ENCODE measurements around the gene EP400. TPM values are rescaled to one million over a fixed set of nuclear protein-coding genes. Genes with fewer than 3 reads are reported as not detected.

EP400 gene
- polyA plus RNA-seq, 1 donor (not counting 4 experiments of a cell fraction or from before 2014, with no cell fraction given) = 4.1 TPM

GRCh38 chr12:132067182-132067581 is 117.4 kb downstream of the EP400 start:
- Histone ChIP-seq H2AFZ (ENCODE audit: control insufficient read depth, low read length) (no peak overlapping the region), H3K79me2 (ENCODE audit: control insufficient read depth, insufficient read depth, low read length) (no peaks in the 10 kb centered on the region), H3K9me3 (ENCODE audit: control insufficient read depth, low read depth, low read length) (no peaks in the 10 kb centered on the region), H3K36me3 (ENCODE audit: control insufficient read depth in 2 of 2, extremely low read depth in 1 of 2, insufficient read depth in 2 of 2, low read length in 2 of 2) (peaks cover 19 to 38% of the 10 kb centered on the region in 2 experiments), H4K20me1 (ENCODE audit: control insufficient read depth, extremely low read depth, insufficient read depth, low read length) (peaks cover 4% of the 10 kb centered on the region), H3K27me3 (ENCODE audit: control insufficient read depth, extremely low read depth, insufficient read depth, low read length) (no peaks in the 10 kb centered on the region), H3K4me1 (ENCODE audit: control insufficient read depth, extremely low read depth, insufficient read depth, low read length) (no peaks in the 10 kb centered on the region), H3K9ac (ENCODE audit: control insufficient read depth, extremely low read depth, insufficient read depth, low read length) (no peak overlapping the region), H3K9me1 (ENCODE audit: control insufficient read depth, extremely low read depth, insufficient read depth, low read length) (no peaks in the 10 kb centered on the region), H3K27ac (ENCODE audit: control insufficient read depth, insufficient read depth, low read length) (no peak overlapping the region), H3K4me2 (ENCODE audit: control insufficient read depth, extremely low read depth, insufficient read depth, low read depth, low read length) (no peak overlapping the region), H3K4me3 (ENCODE audit: control insufficient read depth in 2 of 3, extremely low read depth in 1 of 3, insufficient read depth in 2 of 3, low read depth in 1 of 3, low read length in 3 of 3) (no peak overlapping the region)
- dilution Hi-C loops (cut with MboI; ENCODE audit: extremely low pct_ligation_motif_present, low sequenced_read_pairs) = no loop called here
- DNase-seq (ENCODE audit: low read depth, low spot score) = no peak
- FAIRE-seq = no peak
- TF ChIP-seq CTCF (optimal IDR thresholded peaks at IDR 0.05 in 1 of 3, IDR thresholded peaks at IDR 0.05 in 1 of 3, conservative IDR thresholded peaks at IDR 0.05 in 1 of 3; ENCODE audit: extremely low read depth in 1 of 3, insufficient read depth in 2 of 3, low read length in 3 of 3) (no peak), EZH2 (IDR thresholded peaks at IDR 0.05; ENCODE audit: low read length) (no peak)

GRCh38 chr12:132068250-132068649 is 118.5 kb downstream of the EP400 start:
- H3K36me3 ChIP-seq (ENCODE audit: control insufficient read depth in 2 of 2, extremely low read depth in 1 of 2, insufficient read depth in 2 of 2, low read length in 2 of 2) = peaks cover 16 to 39% of the 10 kb centered on the region in 2 experiments
- no peak for FAIRE-seq
- DNase-seq (ENCODE audit: low read depth, low spot score) = no peak

More at GRCh38 chr12:132068250-132068649, 118.5 kb downstream of the EP400 start:
- no peak overlapping the region for H3K4me2 ChIP-seq (ENCODE audit: control insufficient read depth, extremely low read depth, insufficient read depth, low read depth, low read length)
- no peak overlapping the region for H3K4me3 ChIP-seq (ENCODE audit: control insufficient read depth in 2 of 3, extremely low read depth in 1 of 3, insufficient read depth in 2 of 3, low read depth in 1 of 3, low read length in 3 of 3)
- peaks cover 4% of the 10 kb centered on the region for H4K20me1 ChIP-seq (ENCODE audit: control insufficient read depth, extremely low read depth, insufficient read depth, low read length)
- no peaks in the 10 kb centered on the region for H3K79me2 ChIP-seq (ENCODE audit: control insufficient read depth, insufficient read depth, low read length)
- H3K27me3 ChIP-seq (ENCODE audit: control insufficient read depth, extremely low read depth, insufficient read depth, low read length) = no peaks in the 10 kb centered on the region
- no peak overlapping the region for H3K9ac ChIP-seq (ENCODE audit: control insufficient read depth, extremely low read depth, insufficient read depth, low read length)
- no peaks in the 10 kb centered on the region for H3K9me3 ChIP-seq (ENCODE audit: control insufficient read depth, low read depth, low read length)
- H2AFZ ChIP-seq (ENCODE audit: control insufficient read depth, low read length) = no peak overlapping the region
- dilution Hi-C loops (cut with MboI; ENCODE audit: extremely low pct_ligation_motif_present, low sequenced_read_pairs) = no loop called here
- H3K9me1 ChIP-seq (ENCODE audit: control insufficient read depth, extremely low read depth, insufficient read depth, low read length) = no peaks in the 10 kb centered on the region
- no peak overlapping the region for H3K27ac ChIP-seq (ENCODE audit: control insufficient read depth, insufficient read depth, low read length)
- H3K4me1 ChIP-seq (ENCODE audit: control insufficient read depth, extremely low read depth, insufficient read depth, low read length) = no peaks in the 10 kb centered on the region
- no peak for TF ChIP-seq CTCF (optimal IDR thresholded peaks at IDR 0.05 in 1 of 3, IDR thresholded peaks at IDR 0.05 in 1 of 3, conservative IDR thresholded peaks at IDR 0.05 in 1 of 3; ENCODE audit: extremely low read depth in 1 of 3, insufficient read depth in 2 of 3, low read length in 3 of 3)
- TF ChIP-seq EZH2 (IDR thresholded peaks at IDR 0.05; ENCODE audit: low read length) = no peak
